C4-2B (cell line): Measurements from ENCODE around the gene WSCD1.

Experiments used
- H3K27ac ChIP-seq: fragments of 450-650 bp; 2 replicates; pipeline ENCODE4 v1.5.1; 2017
- ZFX ChIP-seq: fragments of 450-650 bp; IDR thresholded peaks from 2 replicates; pipeline ENCODE4 v1.6.1; 2017
- TF ChIP-seq, protein P1 (sequence below): fragments of 450-650 bp; conservative IDR thresholded peaks from 2 replicates; pipeline ENCODE4 v1.5.1; 2017; ENCODE audit warnings: mild to moderate bottlenecking

WSCD1 gene

DNA sequence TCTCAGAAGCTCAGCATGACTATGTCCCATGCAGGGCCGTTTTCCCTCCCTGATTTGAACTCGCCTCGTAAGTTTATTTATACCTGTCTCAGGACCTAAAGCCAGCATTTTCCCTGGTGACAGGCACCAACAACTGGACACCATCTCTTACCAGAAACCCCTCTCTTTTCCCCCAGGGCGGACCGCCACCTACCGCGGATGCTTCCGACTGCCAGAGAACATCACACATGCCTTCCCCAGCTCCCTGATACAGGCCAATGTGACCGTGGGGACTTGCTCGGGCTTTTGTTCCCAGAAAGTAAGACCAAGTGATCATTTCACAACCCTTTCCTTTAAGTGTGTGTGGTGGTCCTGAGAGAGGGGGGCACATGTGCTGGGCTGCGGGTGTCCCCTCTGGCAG is 24.7 kb downstream of the WSCD1 start:
- TF ChIP-seq, protein P1, sequence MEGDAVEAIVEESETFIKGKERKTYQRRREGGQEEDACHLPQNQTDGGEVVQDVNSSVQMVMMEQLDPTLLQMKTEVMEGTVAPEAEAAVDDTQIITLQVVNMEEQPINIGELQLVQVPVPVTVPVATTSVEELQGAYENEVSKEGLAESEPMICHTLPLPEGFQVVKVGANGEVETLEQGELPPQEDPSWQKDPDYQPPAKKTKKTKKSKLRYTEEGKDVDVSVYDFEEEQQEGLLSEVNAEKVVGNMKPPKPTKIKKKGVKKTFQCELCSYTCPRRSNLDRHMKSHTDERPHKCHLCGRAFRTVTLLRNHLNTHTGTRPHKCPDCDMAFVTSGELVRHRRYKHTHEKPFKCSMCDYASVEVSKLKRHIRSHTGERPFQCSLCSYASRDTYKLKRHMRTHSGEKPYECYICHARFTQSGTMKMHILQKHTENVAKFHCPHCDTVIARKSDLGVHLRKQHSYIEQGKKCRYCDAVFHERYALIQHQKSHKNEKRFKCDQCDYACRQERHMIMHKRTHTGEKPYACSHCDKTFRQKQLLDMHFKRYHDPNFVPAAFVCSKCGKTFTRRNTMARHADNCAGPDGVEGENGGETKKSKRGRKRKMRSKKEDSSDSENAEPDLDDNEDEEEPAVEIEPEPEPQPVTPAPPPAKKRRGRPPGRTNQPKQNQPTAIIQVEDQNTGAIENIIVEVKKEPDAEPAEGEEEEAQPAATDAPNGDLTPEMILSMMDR, result no peak
- no peak for TF ChIP-seq ZFX

DNA sequence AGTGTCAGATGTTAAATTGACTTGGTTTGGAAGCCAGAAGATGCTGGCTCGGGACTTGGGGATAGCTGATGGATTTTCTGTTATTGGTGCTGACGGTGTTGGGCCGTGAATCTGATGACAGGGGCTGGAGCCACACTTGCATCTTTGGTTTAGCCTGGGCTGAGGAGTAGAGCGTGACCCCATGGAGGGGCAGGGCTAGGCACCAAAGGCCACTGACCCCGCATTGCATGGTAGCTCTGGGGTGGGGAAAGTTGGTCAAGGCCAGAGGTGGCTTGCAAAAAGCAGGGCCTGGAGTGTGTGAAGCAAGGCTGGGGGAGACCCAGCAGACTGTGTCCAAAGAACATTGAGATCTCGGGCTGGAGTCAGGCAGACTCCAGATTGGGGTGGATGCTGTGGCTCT is 25.3 kb downstream of the WSCD1 start:
- no peak overlapping the region for H3K27ac ChIP-seq

More for the DNA sequence above, 24.7 kb downstream of the WSCD1 start:
- H3K27ac ChIP-seq, result no peak overlapping the region

DNA sequence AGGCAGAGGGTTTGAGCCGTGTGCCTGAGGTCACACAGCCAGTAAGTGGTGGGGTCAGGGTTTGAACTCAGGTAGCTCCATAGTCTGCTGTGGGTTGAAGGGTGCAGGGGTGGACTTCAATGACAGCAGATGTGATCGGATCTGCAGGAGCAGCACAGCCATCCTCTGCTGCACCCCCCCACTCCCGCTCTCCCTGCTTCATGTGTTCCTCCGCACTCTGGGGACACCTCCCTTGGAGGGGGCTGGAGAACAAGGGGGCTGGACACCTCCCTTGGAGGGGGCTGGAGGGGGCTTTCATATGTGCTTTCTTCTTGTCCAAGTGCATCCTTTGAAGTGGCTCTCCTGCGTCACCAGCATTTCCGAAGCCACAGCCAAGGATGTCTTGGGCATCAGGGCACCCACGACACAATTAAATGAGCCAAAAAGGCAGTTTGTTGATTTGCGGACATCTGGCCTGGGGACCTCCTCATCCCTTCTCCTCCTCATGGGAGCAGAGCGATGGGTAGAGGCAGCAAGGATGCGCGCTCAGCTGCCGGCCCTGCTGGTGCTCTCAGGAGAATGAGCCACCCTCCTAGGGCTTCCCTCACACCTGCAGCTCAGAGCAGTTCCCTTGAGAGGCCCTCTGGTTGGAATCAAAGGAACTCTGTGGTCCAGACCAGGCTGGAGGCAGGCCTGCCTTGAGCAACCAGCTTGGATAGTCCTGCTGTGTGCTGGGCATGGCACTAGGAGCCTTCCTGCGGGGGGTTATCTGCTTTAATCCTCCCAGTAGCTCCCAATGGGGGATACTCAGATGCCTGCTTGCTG is 26.2 kb downstream of the WSCD1 start:
- TF ChIP-seq, protein P1, result no peak
- TF ChIP-seq ZFX, result no peak
- no peak overlapping the region for H3K27ac ChIP-seq

More for the DNA sequence above, 25.3 kb downstream of the WSCD1 start:
- TF ChIP-seq, protein P1, result no peak
- no peak for TF ChIP-seq ZFX

DNA sequence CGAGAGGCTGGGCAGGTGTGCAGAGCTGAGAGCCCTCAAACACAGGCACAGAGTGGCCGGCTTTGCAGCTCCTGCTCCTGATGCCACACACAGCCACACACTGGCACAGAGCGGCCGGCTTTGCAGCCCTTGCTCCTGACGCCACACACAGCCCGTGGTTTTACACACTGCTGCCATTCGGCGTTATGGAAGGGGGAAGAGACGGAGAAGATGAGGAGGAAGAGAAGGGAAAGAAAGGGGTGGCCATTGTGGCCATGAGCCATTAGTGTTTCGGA is 26.8 kb downstream of the WSCD1 start:
- H3K27ac ChIP-seq, result no peak overlapping the region
- TF ChIP-seq ZFX, result no peak
- TF ChIP-seq, protein P1, result no peak

DNA sequence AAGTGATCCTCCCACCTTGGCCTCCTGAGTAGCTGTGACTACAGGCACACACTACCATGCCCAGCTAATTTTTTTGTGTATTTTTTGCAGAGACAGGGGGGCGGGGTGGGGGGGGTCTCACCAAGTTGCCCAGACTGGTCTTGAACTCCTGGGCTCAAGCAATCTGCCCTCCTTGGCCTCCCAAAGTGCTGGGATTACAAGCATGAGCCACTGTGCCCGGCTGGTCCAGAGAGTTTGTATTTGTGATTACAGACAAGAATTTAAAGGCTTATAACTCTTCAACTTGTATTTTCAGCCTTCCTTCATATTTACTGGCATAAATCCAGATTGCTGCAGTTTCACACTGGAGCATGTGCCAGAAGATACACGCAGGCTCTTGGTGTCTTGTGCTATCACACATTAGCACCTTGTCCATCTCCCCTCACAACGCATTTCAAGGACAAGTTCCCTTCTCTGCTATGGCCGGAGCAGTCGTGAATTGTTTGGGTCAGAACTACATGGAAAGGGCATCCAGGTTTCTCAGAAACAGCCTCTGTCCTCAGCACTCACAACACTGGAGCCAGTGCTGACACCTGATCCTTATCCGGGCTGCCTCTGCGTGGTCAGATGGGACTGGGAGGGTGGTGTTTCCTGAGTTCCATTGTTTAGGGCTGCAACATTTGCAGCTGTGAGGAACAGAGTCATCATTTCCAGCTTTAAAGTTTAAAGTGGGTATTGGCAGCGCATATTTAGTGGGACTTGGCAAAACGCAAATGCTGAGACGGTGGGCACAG is 28.1 kb downstream of the WSCD1 start:
- no peak overlapping the region for H3K27ac ChIP-seq
- TF ChIP-seq ZFX, result no peak
- TF ChIP-seq, protein P1, result no peak

DNA sequence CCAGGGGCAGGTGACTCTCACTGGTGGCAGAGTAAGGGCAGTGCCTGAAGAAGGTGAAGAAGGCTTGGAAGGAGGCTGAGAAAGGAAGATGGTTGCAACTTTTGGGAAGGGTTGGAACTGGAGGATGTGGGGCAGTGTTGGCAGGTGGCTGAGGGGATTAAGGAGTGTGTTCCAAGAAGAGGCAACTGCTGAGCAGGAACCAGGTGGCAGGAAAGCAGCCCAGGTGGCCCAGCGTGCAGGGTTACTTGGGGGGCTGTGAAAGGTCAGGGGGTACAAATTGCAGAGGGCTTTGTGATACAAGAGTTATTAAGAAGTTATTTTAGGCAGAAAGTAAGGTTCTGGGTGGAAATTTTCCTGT is 28.6 kb downstream of the WSCD1 start:
- no peak overlapping the region for H3K27ac ChIP-seq
- TF ChIP-seq, protein P1, result no peak
- TF ChIP-seq ZFX, result no peak

DNA sequence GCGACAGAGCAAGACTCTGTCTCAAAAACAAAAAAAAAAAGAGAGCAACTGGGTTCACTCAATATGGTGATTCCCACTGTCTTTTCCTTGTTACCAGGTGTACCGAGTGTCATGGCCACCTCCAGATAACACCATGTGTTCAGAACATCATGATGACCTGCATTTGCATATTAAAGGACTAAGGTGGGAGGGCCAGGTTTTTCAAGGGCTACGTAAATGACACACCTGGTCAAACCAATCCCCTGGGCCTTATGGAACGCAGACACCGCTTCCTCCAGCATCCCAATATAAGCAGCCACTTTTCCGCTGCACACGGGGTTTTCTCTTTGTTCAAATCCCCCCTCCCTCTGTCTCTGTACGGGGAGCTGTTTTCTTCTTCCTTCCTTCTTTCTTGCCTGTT is 29.3 kb downstream of the WSCD1 start:
- no peak overlapping the region for H3K27ac ChIP-seq
- TF ChIP-seq, protein P1, result no peak
- TF ChIP-seq ZFX, result no peak
